H1 (cell line): ENCODE data around the gene RASD1. TPM values are rescaled to one million over a fixed set of nuclear protein-coding genes. Genes with fewer than 3 reads are reported as not detected.
A peak's percentile ranks its signal among the peaks of the same experiment; 100 is the strongest.

Experiments used
- CTCF ChIA-PET: fragments of 300-600 bp; sonication (Branson Sonifier 250); formaldehyde crosslinking; loops from one replicate; lab custom pipeline; 2021; ENCODE audit not compliant: partially characterized antibody; lab: Charles Lee
- POLR2A ChIA-PET: fragments of 300-600 bp; sonication (Branson Sonifier 250); formaldehyde crosslinking; loops from one replicate; lab custom pipeline; 2021; ENCODE audit warnings: inconsistent platforms; ENCODE audit not compliant: partially characterized antibody; lab: Charles Lee
- DNase-seq, 2 experiments: peaks; one replicate each; pipeline versions ENCODE4 v3.0.0 to v3.0.0-alpha.2; 2010 to 2022; ENCODE audit warnings: low spot score in 2 of 2, low read depth in 1 of 2, mixed read lengths in 1 of 2
- FAIRE-seq: peaks from 2 replicates; lab custom pipeline; 2011; peaks lifted over from hg19 to GRCh38; lab: Jason Lieb, UNC
- H2AFZ ChIP-seq: 2 replicates; pipeline ENCODE4 v1.8.1; 2012; ENCODE audit warnings: low read length, inconsistent platforms
- H2AK5ac ChIP-seq: 2 replicates; pipeline ENCODE4 v1.6.1; 2013; ENCODE audit warnings: low read depth, low read length
- H2BK120ac ChIP-seq: replicated peaks from 2 replicates; pipeline ENCODE3; 2013; ENCODE audit warnings: low read depth, low read length, inconsistent platforms
- H2BK12ac ChIP-seq: 2 replicates; pipeline ENCODE4 v1.6.1; 2013; ENCODE audit warnings: low read depth, low read length
- H2BK15ac ChIP-seq: 2 replicates; pipeline ENCODE4 v1.6.1; 2013; ENCODE audit warnings: low read length
- H2BK20ac ChIP-seq: 2 replicates; pipeline ENCODE4 v1.6.1; 2013; ENCODE audit warnings: low read length
- H2BK5ac ChIP-seq: 2 replicates; pipeline ENCODE4 v1.6.1; 2013; ENCODE audit warnings: low read depth, low read length
- H3K14ac ChIP-seq: 2 replicates; pipeline ENCODE4 v1.6.1; 2013; ENCODE audit warnings: inconsistent platforms; ENCODE audit not compliant: insufficient read length
- H3K18ac ChIP-seq: 2 replicates; pipeline ENCODE4 v1.6.1; 2013; ENCODE audit warnings: low read length; ENCODE audit errors: extremely low read depth
- H3K23ac ChIP-seq: 2 replicates; pipeline ENCODE4 v1.6.1; 2013; ENCODE audit warnings: inconsistent platforms; ENCODE audit not compliant: insufficient read length
- H3K23me2 ChIP-seq: 2 replicates; pipeline ENCODE4 v1.6.1; 2013; ENCODE audit warnings: low read depth, low read length
- H3K27ac ChIP-seq: 2 replicates; pipeline ENCODE4 v1.6.1; 2011; ENCODE audit warnings: low read depth, low read length, inconsistent platforms
- H3K27me3 ChIP-seq, 4 experiments: replicated peaks in 1 of 4; 1 replicate in 1 of 4; 2 replicates in 3 of 4; pipeline versions ENCODE4 v1.6.1 to v1.8.1; 2011 to 2013; ENCODE audit warnings: low read length in 3 of 4, mild to moderate bottlenecking in 3 of 4, inconsistent platforms in 2 of 4, mixed read lengths in 2 of 4, moderate library complexity in 1 of 4; ENCODE audit not compliant: control insufficient read depth in 3 of 4, insufficient read depth in 3 of 4; ENCODE audit errors: extremely low read depth in 1 of 4
- H3K36me3 ChIP-seq, 4 experiments: 2 replicates each; pipeline versions ENCODE4 v1.6.1 to v1.8.1; 2011 to 2013; ENCODE audit warnings: mild to moderate bottlenecking in 4 of 4, low read length in 3 of 4, moderate library complexity in 2 of 4, control low read depth in 1 of 4, inconsistent platforms in 1 of 4; ENCODE audit not compliant: insufficient read depth in 4 of 4, control insufficient read depth in 2 of 4
- H3K4ac ChIP-seq: replicated peaks from 2 replicates; pipeline ENCODE3; 2013; ENCODE audit warnings: low read length, low read depth, mixed read lengths, inconsistent platforms; ENCODE audit not compliant: insufficient read length
- H3K4me1 ChIP-seq, 4 experiments: replicated peaks in 1 of 4; 1 replicate in 1 of 4; 2 replicates in 3 of 4; pipeline versions ENCODE4 v1.6.1 to v1.8.1; 2011 to 2013; ENCODE audit warnings: low read length in 3 of 4, inconsistent platforms in 2 of 4, mixed read lengths in 1 of 4; ENCODE audit not compliant: insufficient read depth in 4 of 4, control insufficient read depth in 3 of 4
- H3K4me2 ChIP-seq, 2 experiments: 2 replicates each; pipeline versions ENCODE4 v1.6.1 to v1.8.1; 2011 to 2013; ENCODE audit warnings: low read depth in 2 of 2, low read length in 2 of 2, control low read depth in 1 of 2, inconsistent platforms in 1 of 2, mild to moderate bottlenecking in 1 of 2; ENCODE audit not compliant: insufficient read depth in 1 of 2
- H3K4me3 ChIP-seq, 4 experiments: fragments of 200-600, 300-600 bp in 1 of 4; sonication (generic), shearing (Covaris generic), sonication (Bioruptor Twin) in 1 of 4; 2 replicates each; pipeline versions ENCODE4 v1.5.1 to v1.8.1; 2011 to 2016; ENCODE audit warnings: low read length in 4 of 4, low read depth in 3 of 4, control low read depth in 2 of 4, inconsistent platforms in 2 of 4, mild to moderate bottlenecking in 2 of 4, mixed read lengths in 1 of 4, moderate library complexity in 1 of 4; ENCODE audit not compliant: insufficient read depth in 2 of 4; ENCODE audit errors: extremely low read depth in 1 of 4
- H3K56ac ChIP-seq: replicated peaks from 2 replicates; pipeline ENCODE3; 2013; ENCODE audit warnings: low read depth, mild to moderate bottlenecking, mixed read lengths, low read length, inconsistent platforms; ENCODE audit not compliant: insufficient read length
- H3K79me1 ChIP-seq: 2 replicates; pipeline ENCODE4 v1.6.1; 2013; ENCODE audit warnings: low read depth, low read length, control low read depth
- H3K79me2 ChIP-seq, 2 experiments: 2 replicates each; pipeline versions ENCODE4 v1.6.1 to v1.8.1; 2012 to 2013; ENCODE audit warnings: low read length in 2 of 2, mild to moderate bottlenecking in 2 of 2, inconsistent platforms in 1 of 2; ENCODE audit not compliant: insufficient read depth in 2 of 2, control insufficient read depth in 1 of 2
- H3K9ac ChIP-seq, 4 experiments: replicated peaks in 1 of 4; 1 replicate in 1 of 4; 2 replicates in 3 of 4; pipeline versions ENCODE4 v1.6.1 to v1.8.1; 2011 to 2013; ENCODE audit warnings: low read depth in 3 of 4, low read length in 3 of 4, control low read depth in 2 of 4, mild to moderate bottlenecking in 2 of 4, moderate library complexity in 2 of 4, inconsistent platforms in 1 of 4; ENCODE audit errors: extremely low read depth in 1 of 4
- H3K9me3 ChIP-seq, 2 experiments: 2 replicates each; pipeline versions ENCODE4 v1.6.1 to v1.8.1; 2012 to 2013; ENCODE audit warnings: mild to moderate bottlenecking in 2 of 2, moderate library complexity in 2 of 2, control low read depth in 1 of 2, inconsistent platforms in 1 of 2, low read depth in 1 of 2, low read length in 1 of 2, mixed read lengths in 1 of 2; ENCODE audit not compliant: insufficient read depth in 2 of 2
- H4K20me1 ChIP-seq, 2 experiments: replicated peaks in 1 of 2; 2 replicates each; pipeline versions ENCODE3 to v1.8.1; 2011 to 2013; ENCODE audit warnings: inconsistent platforms in 2 of 2, low read length in 2 of 2, mild to moderate bottlenecking in 1 of 2; ENCODE audit not compliant: insufficient read depth in 2 of 2, control insufficient read depth in 1 of 2
- H4K5ac ChIP-seq: 2 replicates; pipeline ENCODE4 v1.6.1; 2013; ENCODE audit warnings: low read length, low read depth, mixed read lengths, inconsistent platforms; ENCODE audit not compliant: insufficient read length
- H4K8ac ChIP-seq: 2 replicates; pipeline ENCODE4 v1.8.0; 2013; ENCODE audit warnings: mild to moderate bottlenecking, moderate library complexity, low read length, inconsistent platforms; ENCODE audit not compliant: insufficient read depth; ENCODE audit errors: extremely low read depth
- H4K91ac ChIP-seq: replicated peaks from 2 replicates; pipeline ENCODE3; 2013; ENCODE audit warnings: low read length, mixed read lengths, inconsistent platforms; ENCODE audit not compliant: insufficient read length
- CHD2 ChIP-seq: IDR thresholded peaks from 2 replicates; pipeline ENCODE4 v1.6.1; 2012; ENCODE audit warnings: low read length, improper control_type of control experiment
- POLR2AphosphoS5 ChIP-seq: IDR thresholded peaks from 2 replicates; pipeline ENCODE4 v1.6.1; 2011; ENCODE audit warnings: low read depth, low read length
- WGBS, 2 experiments: shearing (Covaris generic) in 1 of 2; methylation state at CpG; one replicate each; pipeline versions ENCODE4 v1.1.6 to v1.1.7; 2013 to 2015; ENCODE audit warnings: low lambda C conversion rate in 2 of 2, mixed read lengths in 2 of 2, inconsistent platforms in 1 of 2, low coverage in 1 of 2, missing lambda C conversion rate in 1 of 2; ENCODE audit not compliant: insufficient replicate concordance in 2 of 2, insufficient coverage in 1 of 2, insufficient read length in 1 of 2; ENCODE audit errors: extremely low coverage in 1 of 2, missing lambda C conversion rate in 1 of 2; 5-methylcytosine and 5-hydroxymethylcytosine counted together
- polyA plus RNA-seq, 7 experiments: library from polyadenylated mRNA; depleted of rRNA in 3 of 7; stranded (reverse) in 5 of 7; unstranded in 2 of 7; fragments of >200 nt in 5 of 7; fragments of 200-250 nt in 2 of 7; gene quantifications; 1 replicate in 5 of 7; 2 replicates in 1 of 7; 4 replicates in 1 of 7; pipeline versions ENCODE4 v1.2.1 to v1.2.3, GENCODE V29; 2011 to 2013; ENCODE audit warnings: missing spikeins in 2 of 7, mixed read lengths in 2 of 7
- total RNA-seq: library from RNA; stranded (reverse); fragmentation: NEBNext Ultra II Directional; extraction: Animal tissue kit (Norgen Biotek cat#: 25700); gene quantifications from 2 replicates; pipeline ENCODE4 v1.2.1, GENCODE V29; 2021

RASD1 gene
- total and polyA plus RNA-seq, 2 of the 8 experiments (the other 6 are each of a cell fraction or from before 2014, with no cell fraction given) = 2.3 to 2.6 TPM

DNA sequence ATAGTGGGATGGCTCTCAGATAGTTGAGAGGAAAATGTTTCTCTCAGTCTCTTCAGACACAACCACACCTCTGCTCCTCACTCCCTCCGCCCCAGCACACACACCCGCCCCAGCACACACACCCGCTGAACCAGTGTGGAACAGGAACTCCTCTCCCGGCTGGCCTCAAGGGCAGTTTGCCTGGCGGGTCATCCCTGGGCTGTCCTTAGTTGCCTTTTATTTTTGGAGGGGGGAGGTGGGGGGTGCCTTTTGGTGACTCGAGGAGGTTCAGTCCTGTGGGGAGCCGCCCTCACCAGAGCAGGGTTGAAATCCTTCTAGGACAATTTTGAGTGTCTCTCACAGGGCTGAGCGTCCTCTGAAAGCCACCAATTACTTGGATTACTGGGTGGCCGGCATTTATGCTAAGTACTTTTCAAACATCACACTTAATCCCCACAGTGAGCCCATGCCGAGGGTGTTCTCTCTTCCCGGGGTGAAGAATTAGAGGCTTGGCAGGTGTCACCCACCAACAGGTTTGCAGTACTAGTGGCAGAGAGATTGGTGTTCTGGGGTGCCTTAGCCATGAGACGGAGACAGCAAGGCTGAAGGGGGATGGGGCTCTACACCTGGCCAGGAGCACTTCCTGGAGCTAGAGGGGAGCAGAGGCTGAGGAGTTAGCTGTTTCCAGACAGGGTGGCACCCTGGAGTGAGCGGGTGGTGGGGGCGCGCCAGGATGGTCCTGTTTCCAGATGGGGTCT is 2.8 kb downstream of the RASD1 start:
- Histone ChIP-seq H3K27ac (no peak overlapping the region), H3K4ac (no peak overlapping the region), H2BK120ac (no peak overlapping the region), H3K9ac (no peak overlapping the region), H2BK12ac (0 out of 2 replicates have a peak overlapping the region, but pooled peaks have one; percentile 39), H2AFZ (no peak overlapping the region), H3K36me3 (peaks cover 3 to 19% (median 8%) of the 10 kb centered on the region in 4 experiments; a peak in 7 of 8 replicates), H3K9me3 (no peaks in the 10 kb centered on the region), H3K79me2 (0 out of 4 replicates have a peak, but pooled peaks cover 0 to 2% of the 10 kb centered on the region in 2 experiments), H2BK20ac (no peak overlapping the region), H3K14ac (no peak overlapping the region), H3K79me1 (peaks cover 2% of the 10 kb centered on the region), H2AK5ac (no peak overlapping the region), H4K91ac (no peak overlapping the region), H3K23ac (no peak overlapping the region), H3K4me2 (peak overlapping the region; percentile 35 to 89), H4K20me1 (peaks cover 18 to 22% of the 10 kb centered on the region in 2 experiments), H2BK5ac (no peak overlapping the region), H4K5ac (no peak overlapping the region), H3K23me2 (peaks cover 23% of the 10 kb centered on the region; the same call in 1 of the 2 replicates), H3K18ac (no peak overlapping the region; the same call in 1 of the 2 replicates), H3K56ac (no peak overlapping the region), H4K8ac (peak overlapping the region; percentile 11; the same call in 1 of the 2 replicates), H3K27me3 (peaks cover 14 to 26% (median 22%) of the 10 kb centered on the region in 4 experiments; a peak in 6 of 7 replicates), H3K4me3 (peak overlapping the region in 1 of 4 experiments; percentile 18; a peak in 2 of 8 replicates), H2BK15ac (no peak overlapping the region), H3K4me1 (peaks cover 5 to 29% (median 22%) of the 10 kb centered on the region in 4 experiments)
- peak; percentile 28; the same call in 1 of the 2 replicates for TF ChIP-seq POLR2AphosphoS5
- TF ChIP-seq CHD2 = no peak
- DNase-seq (peak in 1 of 2 experiments; percentile 54), FAIRE-seq (no peak)
- 58% methylated on average over 15 of the region's 15 CpGs; no CpG with 5 or more reads in 1 of the 2 experiments for WGBS, 2 experiments
- ChIA-PET POLR2A (no interaction called here), CTCF (interaction anchor here (1.0 to 5.7 kb wide), 3 partner anchors 73 to 138 kb away, joined by 3 to 44 read pairs (median 38); no protein-coding TSS in a partner anchor)
